Measurements from ENCODE around the gene MIPOL1. TPM values are rescaled to one million over a fixed set of nuclear protein-coding genes. Genes with fewer than 3 reads are reported as not detected.

MIPOL1 gene
- total and polyA plus RNA-seq, 2 of the 13 experiments (the other 11 are each of a cell fraction or from before 2014, with no cell fraction given), result 8.6 to 34.2 TPM

DNA sequence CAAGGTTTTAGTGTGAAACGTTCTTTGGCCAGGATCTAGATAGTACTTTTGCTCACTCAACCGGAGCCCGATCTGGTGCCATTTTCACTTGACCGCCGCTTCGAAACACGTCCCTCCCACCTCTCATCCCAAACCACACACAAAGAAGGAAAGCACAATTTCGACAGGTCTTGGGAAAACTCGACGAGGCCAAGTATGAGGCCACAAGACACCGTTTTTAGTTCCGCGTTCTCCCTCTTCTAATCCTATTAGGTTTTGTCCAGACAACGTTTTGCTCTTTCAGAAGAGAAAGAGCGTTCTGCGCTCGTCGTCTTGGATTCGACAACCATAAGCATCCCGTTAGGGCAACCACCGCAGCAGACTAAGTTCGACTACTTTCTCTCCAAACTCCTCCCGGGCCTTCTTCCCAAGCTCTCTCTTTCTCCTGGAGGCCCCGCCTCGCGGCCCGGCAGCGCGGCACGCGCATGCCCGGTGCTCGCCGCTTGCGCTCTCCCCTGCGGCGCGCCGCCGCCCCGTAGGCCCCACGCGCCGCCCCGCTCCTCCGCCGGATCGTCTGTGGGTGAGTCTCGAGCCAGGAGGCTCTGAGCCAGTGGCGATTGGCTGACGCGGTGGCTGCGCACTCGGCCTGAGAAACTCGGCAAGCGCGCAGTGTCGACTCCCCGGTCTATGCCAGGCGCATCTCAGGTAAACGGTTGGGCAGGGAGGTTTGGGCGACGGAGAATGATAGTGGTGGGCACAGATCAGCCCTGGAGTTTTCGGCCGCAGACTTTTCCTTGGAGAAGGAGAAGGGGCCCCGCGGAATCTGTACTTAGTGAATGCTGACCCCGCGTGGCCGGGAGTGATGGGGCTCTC lies at the start of gene MIPOL1 (continued):
- TF ChIP-seq ZNF761 (CRISPR knock-in tag; conservative IDR thresholded peaks at IDR 0.05), result peak; percentile 90
- TF ChIP-seq, protein P1, sequence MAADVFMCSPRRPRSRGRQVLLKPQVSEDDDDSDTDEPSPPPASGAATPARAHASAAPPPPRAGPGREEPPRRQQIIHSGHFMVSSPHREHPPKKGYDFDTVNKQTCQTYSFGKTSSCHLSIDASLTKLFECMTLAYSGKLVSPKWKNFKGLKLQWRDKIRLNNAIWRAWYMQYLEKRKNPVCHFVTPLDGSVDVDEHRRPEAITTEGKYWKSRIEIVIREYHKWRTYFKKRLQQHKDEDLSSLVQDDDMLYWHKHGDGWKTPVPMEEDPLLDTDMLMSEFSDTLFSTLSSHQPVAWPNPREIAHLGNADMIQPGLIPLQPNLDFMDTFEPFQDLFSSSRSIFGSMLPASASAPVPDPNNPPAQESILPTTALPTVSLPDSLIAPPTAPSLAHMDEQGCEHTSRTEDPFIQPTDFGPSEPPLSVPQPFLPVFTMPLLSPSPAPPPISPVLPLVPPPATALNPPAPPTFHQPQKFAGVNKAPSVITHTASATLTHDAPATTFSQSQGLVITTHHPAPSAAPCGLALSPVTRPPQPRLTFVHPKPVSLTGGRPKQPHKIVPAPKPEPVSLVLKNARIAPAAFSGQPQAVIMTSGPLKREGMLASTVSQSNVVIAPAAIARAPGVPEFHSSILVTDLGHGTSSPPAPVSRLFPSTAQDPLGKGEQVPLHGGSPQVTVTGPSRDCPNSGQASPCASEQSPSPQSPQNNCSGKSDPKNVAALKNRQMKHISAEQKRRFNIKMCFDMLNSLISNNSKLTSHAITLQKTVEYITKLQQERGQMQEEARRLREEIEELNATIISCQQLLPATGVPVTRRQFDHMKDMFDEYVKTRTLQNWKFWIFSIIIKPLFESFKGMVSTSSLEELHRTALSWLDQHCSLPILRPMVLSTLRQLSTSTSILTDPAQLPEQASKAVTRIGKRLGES (CRISPR knock-in tag; IDR thresholded peaks at IDR 0.05; ENCODE audit: borderline replicate concordance), result peak; percentile 62; the same call in 1 of the 2 replicates
- peak; percentile 36; the same call in 1 of the 2 replicates for TF ChIP-seq ZNF512B (CRISPR knock-in tag; IDR thresholded peaks at IDR 0.05; ENCODE audit: borderline replicate concordance)
- no peak for TF ChIP-seq KAT2B (IDR thresholded peaks at IDR 0.05; ENCODE audit: borderline replicate concordance, low read depth, low read length)
- peak; percentile 75 for TF ChIP-seq NFYB (CRISPR knock-in tag; IDR thresholded peaks at IDR 0.05)
- TF ChIP-seq, protein P2, sequence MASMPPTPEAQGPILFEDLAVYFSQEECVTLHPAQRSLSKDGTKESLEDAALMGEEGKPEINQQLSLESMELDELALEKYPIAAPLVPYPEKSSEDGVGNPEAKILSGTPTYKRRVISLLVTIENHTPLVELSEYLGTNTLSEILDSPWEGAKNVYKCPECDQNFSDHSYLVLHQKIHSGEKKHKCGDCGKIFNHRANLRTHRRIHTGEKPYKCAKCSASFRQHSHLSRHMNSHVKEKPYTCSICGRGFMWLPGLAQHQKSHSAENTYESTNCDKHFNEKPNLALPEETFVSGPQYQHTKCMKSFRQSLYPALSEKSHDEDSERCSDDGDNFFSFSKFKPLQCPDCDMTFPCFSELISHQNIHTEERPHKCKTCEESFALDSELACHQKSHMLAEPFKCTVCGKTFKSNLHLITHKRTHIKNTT (CRISPR knock-in tag; IDR thresholded peaks at IDR 0.05), result no peak
- no peak for TF ChIP-seq KIAA2018 (CRISPR knock-in tag; IDR thresholded peaks at IDR 0.05; ENCODE audit: borderline replicate concordance)
